GM12892 (cell line): Measurements from ENCODE around the gene PSMB8.

Experiments used
- POLR2A ChIP-seq: IDR thresholded peaks from 2 replicates; pipeline ENCODE4 v1.6.1; 2011; ENCODE audit warnings: low read depth, low read length, control low read depth
- POLR2AphosphoS5 ChIP-seq: IDR thresholded peaks from 2 replicates; pipeline ENCODE4 v1.6.1; 2011; ENCODE audit warnings: low read depth, low read length, control low read depth

DNA sequence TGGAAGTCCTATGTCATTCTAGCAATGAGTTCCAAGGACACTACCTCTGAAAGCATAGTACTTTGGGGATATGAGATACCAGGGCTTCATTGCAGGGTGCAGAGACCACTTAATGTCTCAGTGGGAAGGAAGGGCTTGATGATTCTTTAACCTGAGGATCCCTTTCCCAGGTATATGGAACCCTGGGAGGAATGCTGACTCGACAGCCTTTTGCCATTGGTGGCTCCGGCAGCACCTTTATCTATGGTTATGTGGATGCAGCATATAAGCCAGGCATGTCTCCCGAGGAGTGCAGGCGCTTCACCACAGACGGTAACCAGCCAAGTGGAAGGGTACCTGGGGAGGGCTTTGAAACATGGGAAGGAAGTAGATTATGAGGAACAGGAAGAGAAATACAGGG lies 14.3 kb upstream of the PSMB8 start:
- TF ChIP-seq POLR2A (no peak), POLR2AphosphoS5 (no peak)
